Parathyroid adenoma (tissue), 2 donors: ENCODE measurements around the gene ASAP3.

Experiments
- H2AFZ ChIP-seq: fragments of 300-600 bp; sonication (generic); one replicate; pipeline ENCODE4 v1.7.0; 2017; ENCODE audit warnings: antibody characterized with exemption, mild to moderate bottlenecking
- H3K27ac ChIP-seq: fragments of 300-600 bp; sonication (generic); one replicate; pipeline ENCODE4 v1.7.0; 2017
- H3K27me3 ChIP-seq: fragments of 300-600 bp; sonication (generic); one replicate; pipeline ENCODE4 v1.7.0; 2017; ENCODE audit warnings: low read length; ENCODE audit not compliant: control insufficient read depth, insufficient read depth
- H3K36me3 ChIP-seq: fragments of 300-600 bp; sonication (generic); one replicate; pipeline ENCODE4 v1.7.0; 2017; ENCODE audit warnings: low read length; ENCODE audit not compliant: control insufficient read depth, insufficient read depth
- H3K4me1 ChIP-seq: fragments of 300-600 bp; sonication (generic); one replicate; pipeline ENCODE4 v1.7.0; 2017; ENCODE audit warnings: control low read depth
- H3K4me2 ChIP-seq: fragments of 300-600 bp; sonication (generic); one replicate; pipeline ENCODE4 v1.7.0; 2017; ENCODE audit warnings: low read length
- H3K4me3 ChIP-seq: fragments of 300-600 bp; sonication (generic); one replicate; pipeline ENCODE4 v1.7.0; 2017; ENCODE audit warnings: low read depth, low read length
- H3K79me2 ChIP-seq: fragments of 300-600 bp; sonication (generic); one replicate; pipeline ENCODE4 v1.7.0; 2017; ENCODE audit warnings: control low read depth
- H3K9ac ChIP-seq: fragments of 300-600 bp; sonication (generic); one replicate; pipeline ENCODE4 v1.7.0; 2017; ENCODE audit warnings: mild to moderate bottlenecking
- H3K9me3 ChIP-seq: fragments of 300-600 bp; sonication (generic); one replicate; pipeline ENCODE4 v1.7.0; 2017; ENCODE audit warnings: low read length; ENCODE audit not compliant: control insufficient read depth
- CTCF ChIP-seq: fragments of 300-600 bp; sonication (generic); IDR thresholded peaks from one replicate; pipeline ENCODE4 v1.7.0; 2017; ENCODE audit warnings: antibody characterized with exemption, mild to moderate bottlenecking
- donor health status: primary hyperparathyroidism.

The ASAP3 gene

GRCh38 chr1:23477359-23478144, 6.4 kb downstream of the ASAP3 start:
- Histone ChIP-seq H3K4me1 (peaks cover 3% of the 10 kb centered on the region), H3K27me3 (no peaks in the 10 kb centered on the region), H3K9ac (no peak overlapping the region), H3K4me3 (no peak overlapping the region), H3K9me3 (no peaks in the 10 kb centered on the region), H2AFZ (no peak overlapping the region), H3K79me2 (peaks cover 4% of the 10 kb centered on the region), H3K36me3 (no peaks in the 10 kb centered on the region), H3K4me2 (no peak overlapping the region), H3K27ac (no peak overlapping the region)
- no peak for TF ChIP-seq CTCF

GRCh38 chr1:23475641-23476040, 8.3 kb downstream of the ASAP3 start:
- H3K9me3 ChIP-seq = no peaks in the 10 kb centered on the region
- no peak overlapping the region for H3K27ac ChIP-seq
- no peaks in the 10 kb centered on the region for H3K36me3 ChIP-seq
- no peak overlapping the region for H3K4me2 ChIP-seq
- peaks cover 3% of the 10 kb centered on the region for H3K4me1 ChIP-seq
- no peak overlapping the region for H3K4me3 ChIP-seq
- no peak overlapping the region for H3K9ac ChIP-seq
- H3K79me2 ChIP-seq = peaks cover 4% of the 10 kb centered on the region
- no peak overlapping the region for H2AFZ ChIP-seq
- no peak for TF ChIP-seq CTCF
- H3K27me3 ChIP-seq = no peaks in the 10 kb centered on the region

- Histone ChIP-seq H3K27me3 (no peaks in the 10 kb centered on the region), H2AFZ (no peak overlapping the region), H3K27ac (no peak overlapping the region), H3K4me2 (no peak overlapping the region), H3K9me3 (no peaks in the 10 kb centered on the region), H3K79me2 (peaks cover 4% of the 10 kb centered on the region), H3K9ac (no peak overlapping the region), H3K4me1 (peaks cover 3% of the 10 kb centered on the region), H3K36me3 (no peaks in the 10 kb centered on the region), H3K4me3 (no peak overlapping the region)
- TF ChIP-seq CTCF = no peak
Measured at GRCh38 chr1:23475134-23475628, 8.8 kb downstream of the ASAP3 start.

- H2AFZ ChIP-seq = no peak overlapping the region
- TF ChIP-seq CTCF = no peak
- no peak overlapping the region for H3K4me3 ChIP-seq
- no peaks in the 10 kb centered on the region for H3K9me3 ChIP-seq
- H3K27ac ChIP-seq = no peak overlapping the region
- no peak overlapping the region for H3K4me2 ChIP-seq
- H3K79me2 ChIP-seq = peaks cover 4% of the 10 kb centered on the region
- H3K9ac ChIP-seq = no peak overlapping the region
- H3K36me3 ChIP-seq = no peaks in the 10 kb centered on the region
- no peaks in the 10 kb centered on the region for H3K27me3 ChIP-seq
- peaks cover 3% of the 10 kb centered on the region for H3K4me1 ChIP-seq
Measured at GRCh38 chr1:23473037-23473800, 10.8 kb downstream of the ASAP3 start.
